SK-N-SH (cell line): Measurements from ENCODE around the gene GORASP1.

Experiments
- CHD2 ChIP-seq: fragments of 150-350 bp; IDR thresholded peaks from 2 replicates; pipeline ENCODE4 v1.6.1; 2018; ENCODE audit warnings: low read length; ENCODE audit not compliant: partially characterized antibody
- CTCF ChIP-seq: fragments of 200-600 bp; sonication (generic); IDR thresholded peaks from 2 replicates; pipeline ENCODE4 v1.6.1; 2017; ENCODE audit warnings: antibody characterized with exemption, mild to moderate bottlenecking, moderate library complexity
- EP300 ChIP-seq, 2 experiments: IDR thresholded peaks; 2 replicates each; pipeline versions ENCODE4 v1.4.0 to v1.6.1; 2012; ENCODE audit warnings: borderline replicate concordance in 1 of 2, low read depth in 1 of 2, low read length in 1 of 2
- GATA2 ChIP-seq: sonication (generic); formaldehyde crosslinking; IDR thresholded peaks from 2 replicates; pipeline ENCODE4 v1.5.0; 2020; ENCODE audit warnings: mild to moderate bottlenecking, missing genetic modification reagents
- MAX ChIP-seq: IDR thresholded peaks from 2 replicates; pipeline ENCODE4 v1.4.0; 2012; ENCODE audit warnings: low read depth
- MEF2A ChIP-seq: IDR thresholded peaks from 2 replicates; pipeline ENCODE4 v1.4.0; 2012; ENCODE audit warnings: low read depth, borderline replicate concordance
- MXI1 ChIP-seq: IDR thresholded peaks from 2 replicates; pipeline ENCODE4 v1.6.1; 2012; ENCODE audit warnings: mild to moderate bottlenecking, low read depth, low read length, improper control_type of control experiment
- PBX3 ChIP-seq: IDR thresholded peaks from 2 replicates; pipeline ENCODE4; 2012
- POLR2AphosphoS5 ChIP-seq: IDR thresholded peaks from 2 replicates; pipeline ENCODE4 v1.6.1; 2012; ENCODE audit warnings: low read depth, low read length
- RAD21 ChIP-seq: IDR thresholded peaks from 2 replicates; pipeline ENCODE4 v1.6.1; 2012; ENCODE audit warnings: mild to moderate bottlenecking, low read length
- REST ChIP-seq: IDR thresholded peaks from 2 replicates; pipeline ENCODE4 v1.6.1; 2012; ENCODE audit warnings: mild to moderate bottlenecking, low read depth, low read length, moderate library complexity
- TAF1 ChIP-seq: IDR thresholded peaks from 2 replicates; pipeline ENCODE4 v1.6.1; 2012; ENCODE audit warnings: low read depth, mild to moderate bottlenecking, low read length, moderate library complexity, borderline replicate concordance
- USF1 ChIP-seq: IDR thresholded peaks from 2 replicates; pipeline ENCODE4 v1.4.0; 2012; ENCODE audit warnings: low read depth, borderline replicate concordance

- TF ChIP-seq CTCF = no peak
- TF ChIP-seq MXI1 = no peak
- no peak for TF ChIP-seq POLR2AphosphoS5
- TF ChIP-seq MEF2A = no peak
- TF ChIP-seq USF1 = no peak
- no peak for TF ChIP-seq EP300 (IDR thresholded peaks at IDR 0.05; ENCODE audit: borderline replicate concordance in 1 of 2, low read depth in 1 of 2, low read length in 1 of 2)
- no peak for TF ChIP-seq REST
- TF ChIP-seq GATA2 (CRISPR knock-in tag) = no peak
- no peak for TF ChIP-seq TAF1
- TF ChIP-seq CHD2 = no peak
- no peak for TF ChIP-seq RAD21
- TF ChIP-seq MAX = no peak
- TF ChIP-seq PBX3 = no peak
Measured at GRCh38 chr3:39125841-39126500, 18.5 kb upstream of the GORASP1 start.
